Hepatocyte (in vitro differentiated cells): ENCODE data around the gene SLC26A8.

Experiments
- CTCF ChIP-seq: fragments of 200-600 bp; sonication (generic); IDR thresholded peaks from 2 replicates; pipeline ENCODE4 v1.5.1; 2016; ENCODE audit warnings: antibody characterized with exemption, mild to moderate bottlenecking; ENCODE audit not compliant: poor library complexity
- EZH2phosphoT487 ChIP-seq: fragments of 200-600 bp; sonication (generic); IDR thresholded peaks from one replicate; pipeline ENCODE4 v1.6.1; 2018; ENCODE audit warnings: antibody characterized with exemption, mild to moderate bottlenecking, low read depth, moderate library complexity; ENCODE audit not compliant: unreplicated experiment, severe bottlenecking

- no peak for TF ChIP-seq CTCF
- TF ChIP-seq EZH2phosphoT487 = no peak
Observed at GRCh38 chr6:35896228-35896627, 128.2 kb downstream of the SLC26A8 start.
